HG03280 (cell line): ENCODE results near the gene TJP3.
A peak's percentile ranks its signal among the peaks of the same experiment; 100 is the strongest.
"Not testable (repeated sequence)": the region's sequence is repeated elsewhere in the genome, so short reads cannot be mapped to it uniquely, and the experiment has no call there.

Experiments used
- ATAC-seq: cut with Tn5 transposase; IDR thresholded peaks from one replicate; pipeline ENCODE4 v1.9.1; 2021; ENCODE audit warnings: mild to moderate bottlenecking, moderate library complexity; ENCODE audit not compliant: unreplicated experiment

Gene TJP3

GRCh38 chr19:3740431-3740830 is 32.2 kb downstream of the TJP3 start:
- ATAC-seq = no peak

- ATAC-seq = no peak
Observed at GRCh38 chr19:3743486-3743885, 35.3 kb downstream of the TJP3 start.

GRCh38 chr19:3745363-3746045 is 37.3 kb downstream of the TJP3 start:
- ATAC-seq = no peak

GRCh38 chr19:3746371-3747056 is 38.3 kb downstream of the TJP3 start:
- no peak for ATAC-seq

GRCh38 chr19:3748965-3749364 is 40.8 kb downstream of the TJP3 start:
- no peak for ATAC-seq

- ATAC-seq = no peak
Observed at GRCh38 chr19:3750211-3750610, 42.0 kb downstream of the TJP3 start.

- ATAC-seq = no peak
Observed at GRCh38 chr19:3751236-3751635, 43.1 kb downstream of the TJP3 start.

- no peak for ATAC-seq
Observed at GRCh38 chr19:3752492-3752891, 44.3 kb downstream of the TJP3 start.

- no peak for ATAC-seq
Observed at GRCh38 chr19:3753631-3754410, 45.6 kb downstream of the TJP3 start.

- ATAC-seq = not testable (repeated sequence)
Observed at GRCh38 chr19:3757705-3758104, 49.5 kb downstream of the TJP3 start.

- not testable (repeated sequence) for ATAC-seq
Observed at GRCh38 chr19:3758297-3758696, 50.1 kb downstream of the TJP3 start.

- no peak for ATAC-seq
Observed at GRCh38 chr19:3759482-3760254, 51.5 kb downstream of the TJP3 start.

- no peak for ATAC-seq
Observed at GRCh38 chr19:3760871-3761361, 52.7 kb downstream of the TJP3 start.

GRCh38 chr19:3761382-3762129 is 53.4 kb downstream of the TJP3 start, which contains the start of gene APBA3:
TSS of gene APBA3 (minus strand) at chr19:3761692. CDS start at chr19:3760264, 1,428 bp downstream.
- peak; percentile 50 for ATAC-seq

- no peak for ATAC-seq
Observed at GRCh38 chr19:3762130-3762473, 53.9 kb downstream of the TJP3 start.

GRCh38 chr19:3762501-3763459 is 54.6 kb downstream of the TJP3 start, which contains the start of gene MRPL54:
TSS of gene MRPL54 (plus strand) at chr19:3762682. CDS start at chr19:3762701, 19 bp downstream.
- peak; percentile 73 for ATAC-seq

GRCh38 chr19:3765121-3765520 is 56.9 kb downstream of the TJP3 start:
- no peak for ATAC-seq

- ATAC-seq = not testable (repeated sequence)
Observed at GRCh38 chr19:3765757-3766156, 57.6 kb downstream of the TJP3 start.

- no peak for ATAC-seq
Observed at GRCh38 chr19:3766520-3766919, 58.3 kb downstream of the TJP3 start.
